ENCODE data around the gene WDR12.
"Not testable (repeated sequence)": the region's sequence is repeated elsewhere in the genome, so short reads cannot be mapped to it uniquely, and the experiment has no call there.

DNA sequence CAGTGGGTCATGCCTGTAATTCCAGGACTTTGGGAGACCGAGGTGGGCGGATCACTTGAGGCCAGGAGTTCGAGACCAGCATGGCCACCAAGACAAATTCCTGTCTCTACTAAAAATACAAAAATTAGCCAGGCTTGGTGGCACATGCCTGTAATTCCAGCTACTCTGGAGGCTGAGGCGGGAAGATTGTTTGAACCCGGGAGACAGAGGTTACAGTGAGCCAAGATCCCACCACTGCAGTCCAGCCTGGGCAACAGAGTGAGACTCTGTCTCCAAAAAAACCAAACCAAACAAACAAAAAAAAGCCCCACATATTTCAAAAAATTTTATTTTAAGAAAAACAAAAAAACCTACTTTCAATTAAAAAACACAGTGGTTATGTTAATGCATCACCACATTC is 1.2 kb downstream of the WDR12 start:
- TF ChIP-seq, protein P1, sequence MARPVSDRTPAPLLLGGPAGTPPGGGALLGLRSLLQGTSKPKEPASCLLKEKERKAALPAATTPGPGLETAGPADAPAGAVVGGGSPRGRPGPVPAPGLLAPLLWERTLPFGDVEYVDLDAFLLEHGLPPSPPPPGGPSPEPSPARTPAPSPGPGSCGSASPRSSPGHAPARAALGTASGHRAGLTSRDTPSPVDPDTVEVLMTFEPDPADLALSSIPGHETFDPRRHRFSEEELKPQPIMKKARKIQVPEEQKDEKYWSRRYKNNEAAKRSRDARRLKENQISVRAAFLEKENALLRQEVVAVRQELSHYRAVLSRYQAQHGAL (CRISPR knock-in tag; IDR thresholded peaks at IDR 0.05; ENCODE audit: not compliant biosample characterization), result not testable (repeated sequence)
- TF ChIP-seq HCFC1 (IDR thresholded peaks at IDR 0.05; ENCODE audit: low read depth, low read length); ZNF850 (CRISPR knock-in tag; conservative IDR thresholded peaks at IDR 0.05); NONO (IDR thresholded peaks at IDR 0.05); NONO (CRISPR knock-in tag; conservative IDR thresholded peaks at IDR 0.05); ZNF367 (CRISPR knock-in tag; IDR thresholded peaks at IDR 0.05; ENCODE audit: borderline replicate concordance); ZBTB7A (CRISPR knock-in tag; IDR thresholded peaks at IDR 0.05); NCOA2 (CRISPR knock-in tag; IDR thresholded peaks at IDR 0.05): not testable (repeated sequence)
- TF ChIP-seq, protein P2, sequence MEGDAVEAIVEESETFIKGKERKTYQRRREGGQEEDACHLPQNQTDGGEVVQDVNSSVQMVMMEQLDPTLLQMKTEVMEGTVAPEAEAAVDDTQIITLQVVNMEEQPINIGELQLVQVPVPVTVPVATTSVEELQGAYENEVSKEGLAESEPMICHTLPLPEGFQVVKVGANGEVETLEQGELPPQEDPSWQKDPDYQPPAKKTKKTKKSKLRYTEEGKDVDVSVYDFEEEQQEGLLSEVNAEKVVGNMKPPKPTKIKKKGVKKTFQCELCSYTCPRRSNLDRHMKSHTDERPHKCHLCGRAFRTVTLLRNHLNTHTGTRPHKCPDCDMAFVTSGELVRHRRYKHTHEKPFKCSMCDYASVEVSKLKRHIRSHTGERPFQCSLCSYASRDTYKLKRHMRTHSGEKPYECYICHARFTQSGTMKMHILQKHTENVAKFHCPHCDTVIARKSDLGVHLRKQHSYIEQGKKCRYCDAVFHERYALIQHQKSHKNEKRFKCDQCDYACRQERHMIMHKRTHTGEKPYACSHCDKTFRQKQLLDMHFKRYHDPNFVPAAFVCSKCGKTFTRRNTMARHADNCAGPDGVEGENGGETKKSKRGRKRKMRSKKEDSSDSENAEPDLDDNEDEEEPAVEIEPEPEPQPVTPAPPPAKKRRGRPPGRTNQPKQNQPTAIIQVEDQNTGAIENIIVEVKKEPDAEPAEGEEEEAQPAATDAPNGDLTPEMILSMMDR (CRISPR knock-in tag; IDR thresholded peaks at IDR 0.05), result not testable (repeated sequence)
- TF ChIP-seq, protein P3, sequence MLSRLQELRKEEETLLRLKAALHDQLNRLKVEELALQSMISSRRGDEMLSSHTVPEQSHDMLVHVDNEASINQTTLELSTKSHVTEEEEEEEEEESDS (CRISPR knock-in tag; IDR thresholded peaks at IDR 0.05; ENCODE audit: borderline replicate concordance), result not testable (repeated sequence)
- TF ChIP-seq, protein P4, sequence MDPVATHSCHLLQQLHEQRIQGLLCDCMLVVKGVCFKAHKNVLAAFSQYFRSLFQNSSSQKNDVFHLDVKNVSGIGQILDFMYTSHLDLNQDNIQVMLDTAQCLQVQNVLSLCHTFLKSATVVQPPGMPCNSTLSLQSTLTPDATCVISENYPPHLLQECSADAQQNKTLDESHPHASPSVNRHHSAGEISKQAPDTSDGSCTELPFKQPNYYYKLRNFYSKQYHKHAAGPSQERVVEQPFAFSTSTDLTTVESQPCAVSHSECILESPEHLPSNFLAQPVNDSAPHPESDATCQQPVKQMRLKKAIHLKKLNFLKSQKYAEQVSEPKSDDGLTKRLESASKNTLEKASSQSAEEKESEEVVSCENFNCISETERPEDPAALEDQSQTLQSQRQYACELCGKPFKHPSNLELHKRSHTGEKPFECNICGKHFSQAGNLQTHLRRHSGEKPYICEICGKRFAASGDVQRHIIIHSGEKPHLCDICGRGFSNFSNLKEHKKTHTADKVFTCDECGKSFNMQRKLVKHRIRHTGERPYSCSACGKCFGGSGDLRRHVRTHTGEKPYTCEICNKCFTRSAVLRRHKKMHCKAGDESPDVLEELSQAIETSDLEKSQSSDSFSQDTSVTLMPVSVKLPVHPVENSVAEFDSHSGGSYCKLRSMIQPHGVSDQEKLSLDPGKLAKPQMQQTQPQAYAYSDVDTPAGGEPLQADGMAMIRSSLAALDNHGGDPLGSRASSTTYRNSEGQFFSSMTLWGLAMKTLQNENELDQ (CRISPR knock-in tag; IDR thresholded peaks at IDR 0.05; ENCODE audit: borderline replicate concordance), result not testable (repeated sequence)
- TF ChIP-seq, protein P5, sequence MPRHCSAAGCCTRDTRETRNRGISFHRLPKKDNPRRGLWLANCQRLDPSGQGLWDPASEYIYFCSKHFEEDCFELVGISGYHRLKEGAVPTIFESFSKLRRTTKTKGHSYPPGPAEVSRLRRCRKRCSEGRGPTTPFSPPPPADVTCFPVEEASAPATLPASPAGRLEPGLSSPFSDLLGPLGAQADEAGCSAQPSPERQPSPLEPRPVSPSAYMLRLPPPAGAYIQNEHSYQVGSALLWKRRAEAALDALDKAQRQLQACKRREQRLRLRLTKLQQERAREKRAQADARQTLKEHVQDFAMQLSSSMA (CRISPR knock-in tag; IDR thresholded peaks at IDR 0.05), result not testable (repeated sequence)
